IPS-NIHi11 (cell line): ENCODE results near the gene PRKACA.

Source experiments
- DNase-seq: peaks from one replicate; pipeline ENCODE4 v3.0.0; 2012; ENCODE audit warnings: mixed read lengths, low spot score

PRKACA gene

GRCh38 chr19:14116525-14116917 lies 1.0 kb downstream of the PRKACA start:
- no peak for DNase-seq

GRCh38 chr19:14115756-14116155 lies 1.8 kb downstream of the PRKACA start:
- no peak for DNase-seq

- DNase-seq: peak; percentile 66
Measured at GRCh38 chr19:14114854-14115253, 2.7 kb downstream of the PRKACA start.

GRCh38 chr19:14114439-14114838 lies 3.1 kb downstream of the PRKACA start:
- DNase-seq: no peak

- no peak for DNase-seq
Measured at GRCh38 chr19:14113762-14114414, 3.7 kb downstream of the PRKACA start.

- DNase-seq: no peak
Measured at GRCh38 chr19:14112809-14113385, 4.7 kb downstream of the PRKACA start.

GRCh38 chr19:14112051-14112808 lies 5.3 kb downstream of the PRKACA start:
- DNase-seq: no peak

- DNase-seq: no peak
Measured at GRCh38 chr19:14111486-14111885, 6.1 kb downstream of the PRKACA start.

GRCh38 chr19:14110650-14111049 lies 6.9 kb downstream of the PRKACA start:
- DNase-seq: no peak

- no peak for DNase-seq
Measured at GRCh38 chr19:14107581-14108461, 9.7 kb downstream of the PRKACA start.

- no peak for DNase-seq
Measured at GRCh38 chr19:14106840-14107239, 10.7 kb downstream of the PRKACA start.

GRCh38 chr19:14105680-14106079 lies 11.9 kb downstream of the PRKACA start:
- DNase-seq: no peak

- no peak for DNase-seq
Measured at GRCh38 chr19:14103310-14103709, 14.3 kb downstream of the PRKACA start.

GRCh38 chr19:14102756-14103155 lies 14.8 kb downstream of the PRKACA start:
- DNase-seq: no peak

- DNase-seq: no peak
Measured at GRCh38 chr19:14102102-14102696, 15.4 kb downstream of the PRKACA start.

- no peak for DNase-seq
Measured at GRCh38 chr19:14101003-14101545, 16.5 kb downstream of the PRKACA start.

GRCh38 chr19:14097532-14098151 lies 19.9 kb downstream of the PRKACA start:
- no peak for DNase-seq

GRCh38 chr19:14096272-14096992 lies 21.1 kb downstream of the PRKACA start:
- no peak for DNase-seq

- DNase-seq: no peak
Measured at GRCh38 chr19:14094854-14095253, 22.7 kb downstream of the PRKACA start.

- DNase-seq: no peak
Measured at GRCh38 chr19:14093117-14093823, 24.3 kb downstream of the PRKACA start.
